ENCODE data around the gene EPHB3.

EPHB3 gene

DNA sequence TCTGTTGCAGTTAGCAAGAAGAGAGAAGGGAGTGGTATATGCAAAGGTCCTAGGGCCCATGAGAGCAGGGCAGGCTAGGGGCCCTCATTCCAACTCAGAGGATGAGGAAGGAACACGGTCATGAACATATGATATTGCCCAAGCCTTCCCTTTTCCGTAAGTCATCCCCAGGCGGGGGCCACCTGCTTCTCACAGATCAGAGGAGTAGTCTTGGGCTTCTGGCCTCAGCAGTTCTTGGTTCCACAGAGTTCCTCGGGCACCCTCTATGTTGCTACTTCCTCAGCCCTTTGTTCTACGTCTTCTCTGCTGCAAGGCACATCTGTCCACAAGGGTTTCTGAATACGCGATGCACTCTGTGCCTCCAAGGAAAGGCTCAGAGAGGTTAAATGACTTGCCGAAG is 25.3 kb downstream of the EPHB3 start:
- DNase-seq (ENCODE audit: low spot score), result no peak
- ChIA-PET POLR2A (ENCODE audit: low non-redundant PET) (no interaction called here), CTCF (no interaction called here)
- H3K27ac ChIP-seq, result no peak overlapping the region
- TF ChIP-seq, protein P1, sequence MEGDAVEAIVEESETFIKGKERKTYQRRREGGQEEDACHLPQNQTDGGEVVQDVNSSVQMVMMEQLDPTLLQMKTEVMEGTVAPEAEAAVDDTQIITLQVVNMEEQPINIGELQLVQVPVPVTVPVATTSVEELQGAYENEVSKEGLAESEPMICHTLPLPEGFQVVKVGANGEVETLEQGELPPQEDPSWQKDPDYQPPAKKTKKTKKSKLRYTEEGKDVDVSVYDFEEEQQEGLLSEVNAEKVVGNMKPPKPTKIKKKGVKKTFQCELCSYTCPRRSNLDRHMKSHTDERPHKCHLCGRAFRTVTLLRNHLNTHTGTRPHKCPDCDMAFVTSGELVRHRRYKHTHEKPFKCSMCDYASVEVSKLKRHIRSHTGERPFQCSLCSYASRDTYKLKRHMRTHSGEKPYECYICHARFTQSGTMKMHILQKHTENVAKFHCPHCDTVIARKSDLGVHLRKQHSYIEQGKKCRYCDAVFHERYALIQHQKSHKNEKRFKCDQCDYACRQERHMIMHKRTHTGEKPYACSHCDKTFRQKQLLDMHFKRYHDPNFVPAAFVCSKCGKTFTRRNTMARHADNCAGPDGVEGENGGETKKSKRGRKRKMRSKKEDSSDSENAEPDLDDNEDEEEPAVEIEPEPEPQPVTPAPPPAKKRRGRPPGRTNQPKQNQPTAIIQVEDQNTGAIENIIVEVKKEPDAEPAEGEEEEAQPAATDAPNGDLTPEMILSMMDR (conservative IDR thresholded peaks at IDR 0.05; ENCODE audit: low read depth), result no peak

DNA sequence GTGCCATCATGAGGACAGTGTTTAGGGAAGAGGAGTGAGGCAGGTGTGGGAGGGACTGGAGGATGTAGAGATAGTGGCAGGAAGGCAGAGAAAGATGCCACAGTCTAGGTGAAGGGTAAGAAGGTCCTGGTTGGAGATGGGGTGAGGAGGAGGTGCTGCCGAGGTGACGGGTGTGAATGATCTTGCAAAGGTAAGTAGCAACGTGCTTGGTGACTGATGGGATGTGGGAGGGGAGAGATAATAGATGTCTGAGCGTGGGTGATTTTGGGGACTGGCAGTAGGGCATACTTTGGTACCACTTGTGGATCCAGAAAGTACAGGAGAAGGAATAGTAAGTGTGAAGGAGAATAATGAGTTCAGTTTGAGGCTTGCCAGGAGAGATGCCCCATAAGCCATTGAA is 27.2 kb downstream of the EPHB3 start:
- DNase-seq (ENCODE audit: low spot score), result no peak
- POLR2A ChIA-PET (ENCODE audit: low non-redundant PET), result no interaction called here
- H3K27ac ChIP-seq, result no peak overlapping the region
- TF ChIP-seq, protein P1 (conservative IDR thresholded peaks at IDR 0.05; ENCODE audit: low read depth), result no peak
- CTCF ChIA-PET, result no interaction called here

DNA sequence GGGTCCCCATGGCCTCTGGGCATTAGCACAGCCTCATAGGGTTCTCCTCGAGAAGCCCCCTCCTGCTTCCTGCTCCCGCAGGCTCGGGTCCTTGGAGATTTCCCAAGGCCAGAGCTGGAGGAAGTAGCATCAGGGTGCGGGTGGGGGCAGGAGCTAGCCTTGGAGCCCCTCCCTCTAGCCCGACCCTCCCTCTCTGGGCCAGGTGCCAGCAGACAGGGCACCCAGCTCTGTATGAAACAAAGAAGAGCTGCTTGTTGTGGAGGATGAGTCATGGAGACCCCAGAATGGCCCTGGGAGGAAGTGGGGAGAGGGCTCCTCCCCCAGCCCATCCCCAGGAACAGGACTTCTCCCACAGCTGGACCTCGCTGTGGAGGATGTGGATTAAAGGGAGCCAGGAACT is 29.2 kb downstream of the EPHB3 start:
- CTCF ChIA-PET, result interaction anchor here (0.6 kb wide), 1 partner anchor 12 kb away, joined by 4 read pairs; no protein-coding TSS in a partner anchor
- TF ChIP-seq, protein P1 (conservative IDR thresholded peaks at IDR 0.05; ENCODE audit: low read depth), result no peak
- no peak for DNase-seq (ENCODE audit: low spot score)
- POLR2A ChIA-PET (ENCODE audit: low non-redundant PET), result interaction anchor here (0.6 kb wide), 1 partner anchor 126 kb away, joined by 3 read pairs; no protein-coding TSS in a partner anchor
- H3K27ac ChIP-seq, result peak overlapping the region; percentile 44

DNA sequence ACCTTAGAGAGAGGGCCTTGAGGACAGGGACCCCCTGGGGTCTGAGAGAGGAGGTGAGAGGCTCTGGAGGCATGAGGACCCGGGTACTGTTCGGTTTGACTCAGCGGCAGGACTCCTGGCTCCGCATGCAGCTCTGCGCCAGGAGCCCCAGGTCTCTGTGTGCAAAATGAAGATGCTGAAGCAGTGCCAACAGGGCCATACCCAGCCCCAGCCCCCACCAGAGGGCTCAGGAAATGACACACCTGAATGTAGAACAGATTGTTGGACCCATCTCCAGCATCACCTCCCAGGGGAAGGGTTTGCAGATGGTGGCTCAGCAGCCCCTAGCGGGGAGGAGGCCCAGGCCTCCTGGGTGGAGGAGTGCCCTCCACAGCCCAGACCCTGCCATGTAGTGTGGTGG is 30.2 kb downstream of the EPHB3 start:
- POLR2A ChIA-PET (ENCODE audit: low non-redundant PET), result no interaction called here
- no peak for DNase-seq (ENCODE audit: low spot score)
- TF ChIP-seq, protein P1 (conservative IDR thresholded peaks at IDR 0.05; ENCODE audit: low read depth), result no peak
- H3K27ac ChIP-seq, result peak overlapping the region; percentile 67
- CTCF ChIA-PET, result interaction anchor here (0.6 kb wide), 1 partner anchor 13 kb away, joined by 4 read pairs; no protein-coding TSS in a partner anchor

DNA sequence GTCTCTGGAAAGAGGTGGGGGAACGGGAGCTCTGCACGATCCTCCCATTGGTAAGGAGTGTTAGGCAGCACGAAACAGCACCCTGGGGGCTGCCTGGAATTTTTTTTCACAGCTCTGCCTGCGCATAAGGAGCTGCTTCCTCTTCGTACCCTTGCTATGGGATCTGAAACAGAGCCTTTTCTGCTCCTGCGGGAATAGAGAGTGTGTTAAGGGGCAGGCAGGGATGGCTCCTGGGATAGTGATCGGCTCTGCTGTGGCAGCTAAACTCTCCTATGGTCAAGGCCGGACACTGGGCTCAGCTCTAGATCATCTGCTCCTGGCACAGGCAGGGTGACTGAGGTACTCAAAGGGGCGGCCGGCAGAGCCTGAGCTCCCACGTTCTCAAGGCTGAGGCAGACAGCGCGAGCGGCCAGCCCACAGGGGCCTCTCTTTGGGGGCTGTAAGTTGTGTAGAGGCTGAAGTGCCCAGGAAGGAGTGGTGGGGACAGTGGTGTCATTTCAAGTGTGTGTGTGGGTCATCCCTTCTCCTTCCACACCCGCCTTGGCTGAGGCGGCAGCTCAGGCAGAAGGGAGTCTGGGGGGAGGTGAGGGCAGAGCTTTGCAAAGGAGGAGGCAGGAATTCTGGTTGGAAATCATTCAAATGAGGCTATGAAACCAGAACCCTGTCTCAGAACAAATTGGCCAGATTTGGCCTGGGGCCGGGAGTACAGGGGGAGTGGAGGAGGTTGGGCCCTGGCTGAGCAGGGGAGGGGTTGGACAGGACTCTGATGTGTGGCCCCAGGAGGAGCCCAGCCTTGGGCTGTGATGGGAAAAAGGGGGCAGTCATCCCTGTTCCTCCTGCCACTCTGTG is 31.0 kb downstream of the EPHB3 start:
- H3K27ac ChIP-seq, result peak overlapping the region; percentile 67
- TF ChIP-seq, protein P1 (conservative IDR thresholded peaks at IDR 0.05; ENCODE audit: low read depth), result no peak
- POLR2A ChIA-PET (ENCODE audit: low non-redundant PET), result no interaction called here
- CTCF ChIA-PET, result interaction anchor here (0.6 kb wide), 2 partner anchors 147 to 250 kb away, joined by 3 read pairs; no protein-coding TSS in a partner anchor
- DNase-seq (ENCODE audit: low spot score), result no peak

DNA sequence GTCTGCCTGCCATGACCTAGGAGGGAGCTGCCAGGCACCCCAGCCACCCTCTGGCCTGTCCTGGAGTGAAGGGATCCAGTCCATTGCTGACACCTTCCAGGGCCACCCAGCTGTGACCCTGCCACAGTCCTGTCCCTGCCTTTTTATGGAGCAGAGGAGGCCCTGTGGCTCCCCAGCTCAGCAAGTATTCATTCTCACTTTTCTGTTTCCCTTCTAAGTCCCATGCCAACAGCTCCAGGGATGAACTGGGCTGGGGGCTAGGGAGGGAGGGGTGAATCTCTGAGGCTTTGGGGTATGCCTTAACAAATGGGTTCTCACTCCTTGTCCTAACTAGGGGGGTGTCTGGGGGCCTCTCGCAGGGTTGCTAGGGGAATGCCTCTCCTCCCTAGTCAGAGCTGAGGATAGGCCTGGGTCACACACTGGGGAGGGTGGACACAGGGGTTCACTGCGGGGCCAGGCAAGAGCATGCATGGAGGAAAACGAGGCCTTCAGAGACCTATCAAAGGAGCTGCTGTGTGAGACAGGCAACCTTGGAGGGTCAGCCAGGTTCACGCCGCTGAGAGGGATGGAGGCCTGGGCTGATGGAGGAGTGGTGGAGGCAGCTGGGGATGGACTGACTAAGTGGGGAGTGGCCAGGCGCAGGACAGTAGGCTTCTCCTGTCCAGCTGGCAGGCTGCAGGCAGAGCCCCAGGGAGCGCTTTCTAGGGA is 31.8 kb downstream of the EPHB3 start:
- TF ChIP-seq, protein P1 (conservative IDR thresholded peaks at IDR 0.05; ENCODE audit: low read depth), result no peak
- POLR2A ChIA-PET (ENCODE audit: low non-redundant PET), result no interaction called here
- peak overlapping the region; percentile 67 for H3K27ac ChIP-seq
- CTCF ChIA-PET, result interaction anchor here (0.6 to 0.9 kb wide), 2 partner anchors 32 to 249 kb away, joined by 3 to 5 read pairs; partner anchors contain the start of gene EPHB3
- no peak for DNase-seq (ENCODE audit: low spot score)

Data from RWPE1 (cell line).